Right renal cortex interstitium (tissue), 3 donors: Measurements from ENCODE around the gene OR4M1. TPM values are rescaled to one million over a fixed set of nuclear protein-coding genes. Genes with fewer than 3 reads are reported as not detected.
"Not testable (repeated sequence)": the region's sequence is repeated elsewhere in the genome, so short reads cannot be mapped to it uniquely, and the experiment has no call there.

Experiments used
- DNase-seq, 3 donors: peaks; one replicate each; pipeline ENCODE4 v3.0.0-alpha.2; 2013; ENCODE audit warnings: low read depth in 3 of 3, low spot score in 2 of 3
- polyA plus RNA-seq, 3 donors: library from polyadenylated mRNA; unstranded; fragments of 120-200 nt; gene quantifications; one replicate each; pipeline ENCODE4 v1.2.1, GENCODE V29; 2013; ENCODE audit not compliant: insufficient read length in 3 of 3

Gene OR4M1
- polyA plus RNA-seq, 3 donors, result not detected

DNA sequence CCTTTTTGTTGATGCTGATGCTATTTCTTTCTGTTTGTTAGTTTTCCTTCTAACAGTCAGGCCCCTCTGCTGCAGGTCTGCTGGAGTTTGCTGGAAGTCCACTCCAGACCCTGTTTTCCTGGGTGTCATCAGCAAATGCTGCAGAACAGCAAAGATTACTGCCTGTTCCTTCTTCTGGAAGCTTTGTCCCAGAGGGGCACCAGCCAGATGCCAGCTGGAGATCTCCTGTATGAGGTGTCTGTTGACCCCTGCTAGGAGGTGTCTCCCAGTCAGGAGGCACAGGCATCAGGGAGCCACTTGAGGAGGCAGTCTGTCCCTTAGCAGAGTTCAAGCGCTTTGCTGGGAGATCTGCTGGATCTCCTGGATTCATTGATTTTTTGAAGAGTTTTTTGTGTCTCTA is 46.6 kb downstream of the OR4M1 start:
- not testable (repeated sequence) for DNase-seq

- not testable (repeated sequence) for DNase-seq
Measured at GRCh38 chr14:19821016-19821415, 47.7 kb downstream of the OR4M1 start.

- DNase-seq, result no peak
Measured at GRCh38 chr14:19823178-19823577, 49.9 kb downstream of the OR4M1 start.

DNA sequence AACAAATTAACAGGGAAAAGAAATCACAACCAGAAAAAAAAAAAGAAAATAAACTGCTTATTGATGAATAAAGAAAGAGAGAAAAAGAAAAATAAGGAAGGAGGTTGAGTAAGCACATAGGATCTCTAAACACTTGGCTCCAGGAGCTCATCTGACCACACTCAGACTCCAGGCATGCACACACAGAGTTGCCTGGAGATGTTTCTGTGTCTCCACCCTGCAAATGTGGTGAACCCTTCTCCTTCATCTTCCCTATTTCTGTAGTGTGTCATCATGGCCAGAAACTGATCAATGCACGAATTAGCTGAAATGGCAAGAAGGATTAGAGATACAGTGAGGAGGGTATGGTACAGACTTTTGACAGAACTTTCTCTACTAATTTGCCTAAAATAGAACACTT is 50.5 kb downstream of the OR4M1 start:
- no peak for DNase-seq

DNA sequence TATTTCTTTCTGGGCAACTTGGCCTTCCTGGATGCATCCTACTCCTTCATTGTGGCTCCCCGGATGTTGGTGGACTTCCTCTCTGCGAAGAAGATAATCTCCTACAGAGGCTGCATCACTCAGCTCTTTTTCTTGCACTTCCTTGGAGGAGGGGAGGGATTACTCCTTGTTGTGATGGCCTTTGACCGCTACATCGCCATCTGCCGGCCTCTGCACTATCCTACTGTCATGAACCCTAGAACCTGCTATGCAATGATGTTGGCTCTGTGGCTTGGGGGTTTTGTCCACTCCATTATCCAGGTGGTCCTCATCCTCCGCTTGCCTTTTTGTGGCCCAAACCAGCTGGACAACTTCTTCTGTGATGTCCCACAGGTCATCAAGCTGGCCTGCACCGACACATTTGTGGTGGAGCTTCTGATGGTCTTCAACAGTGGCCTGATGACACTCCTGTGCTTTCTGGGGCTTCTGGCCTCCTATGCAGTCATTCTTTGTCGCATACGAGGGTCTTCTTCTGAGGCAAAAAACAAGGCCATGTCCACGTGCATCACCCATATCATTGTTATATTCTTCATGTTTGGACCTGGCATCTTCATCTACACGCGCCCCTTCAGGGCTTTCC is 54.4 kb downstream of the OR4M1 start:
- DNase-seq, result not testable (repeated sequence)

GRCh38 chr14:19828314-19828713 is 55.0 kb downstream of the OR4M1 start:
- DNase-seq, result no peak

Other genes starting within 250 kb of the OR4M1 start
- gene OR11H2, start 59.6 kb upstream of the OR4M1 start, polyA plus RNA-seq, result not detected
- not detected for gene OR4Q3, start 29.9 kb upstream of the OR4M1 start, polyA plus RNA-seq
- not detected for gene OR4N2, start 30.3 kb downstream of the OR4M1 start, polyA plus RNA-seq
- not detected for gene OR4K2, start 101.6 kb downstream of the OR4M1 start, polyA plus RNA-seq
- gene OR4K5, start 147.1 kb downstream of the OR4M1 start, polyA plus RNA-seq, result not detected
- not detected for gene OR4K1, start 157.4 kb downstream of the OR4M1 start, polyA plus RNA-seq
- not detected for gene OR4K15, start 202.1 kb downstream of the OR4M1 start, polyA plus RNA-seq
- gene OR4Q2, start 228.7 kb downstream of the OR4M1 start, polyA plus RNA-seq, result not detected
- not detected for gene OR4K14, start 245.8 kb downstream of the OR4M1 start, polyA plus RNA-seq